Suprapubic skin (tissue), 4 donors: Measurements from ENCODE around the gene CNR2.

Experiments
- CTCF ChIP-seq, 2 donors: fragments of 200-600 bp in 1 of 2; fragments of 450-650 bp in 1 of 2; sonication (generic) in 1 of 2; IDR thresholded peaks; one replicate each; pipeline ENCODE4 v1.5.1; 2016 to 2019; ENCODE audit warnings: antibody characterized with exemption in 2 of 2, mild to moderate bottlenecking in 1 of 2, moderate library complexity in 1 of 2
- EP300 ChIP-seq: sonication (generic); formaldehyde crosslinking; IDR thresholded peaks from one replicate; pipeline ENCODE4 v1.6.1; 2017; ENCODE audit warnings: antibody characterized with exemption
- POLR2A ChIP-seq, 2 donors: fragments of 450-650 bp; IDR thresholded peaks; one replicate each; pipeline ENCODE4 v1.6.1; 2017; ENCODE audit warnings: antibody characterized with exemption in 2 of 2, mild to moderate bottlenecking in 2 of 2, moderate library complexity in 2 of 2
- POLR2AphosphoS5 ChIP-seq, 3 donors: sonication (generic); formaldehyde crosslinking; IDR thresholded peaks; one replicate each; pipeline ENCODE4 v1.6.1; 2017; ENCODE audit warnings: antibody characterized with exemption in 3 of 3

GRCh38 chr1:23845163-23845562 is 68.0 kb downstream of the CNR2 start:
- TF ChIP-seq POLR2A (IDR thresholded peaks at IDR 0.05) (no peak), CTCF (IDR thresholded peaks at IDR 0.05) (no peak), POLR2AphosphoS5 (IDR thresholded peaks at IDR 0.05) (no peak), EP300 (no peak)
